Measurements from ENCODE around the gene RHOT1.

RHOT1 gene

GRCh38 chr17:32185875-32186274 is 43.6 kb downstream of the RHOT1 start:
- peak in 1 of 2 donors; percentile 10 for DNase-seq (ENCODE audit: low read depth in 2 of 2)
- no peak overlapping the region for H3K4me3 ChIP-seq (replicated peaks in 1 of 2; ENCODE audit: low read depth in 2 of 2, low read length in 2 of 2)
- TF ChIP-seq, protein P1, sequence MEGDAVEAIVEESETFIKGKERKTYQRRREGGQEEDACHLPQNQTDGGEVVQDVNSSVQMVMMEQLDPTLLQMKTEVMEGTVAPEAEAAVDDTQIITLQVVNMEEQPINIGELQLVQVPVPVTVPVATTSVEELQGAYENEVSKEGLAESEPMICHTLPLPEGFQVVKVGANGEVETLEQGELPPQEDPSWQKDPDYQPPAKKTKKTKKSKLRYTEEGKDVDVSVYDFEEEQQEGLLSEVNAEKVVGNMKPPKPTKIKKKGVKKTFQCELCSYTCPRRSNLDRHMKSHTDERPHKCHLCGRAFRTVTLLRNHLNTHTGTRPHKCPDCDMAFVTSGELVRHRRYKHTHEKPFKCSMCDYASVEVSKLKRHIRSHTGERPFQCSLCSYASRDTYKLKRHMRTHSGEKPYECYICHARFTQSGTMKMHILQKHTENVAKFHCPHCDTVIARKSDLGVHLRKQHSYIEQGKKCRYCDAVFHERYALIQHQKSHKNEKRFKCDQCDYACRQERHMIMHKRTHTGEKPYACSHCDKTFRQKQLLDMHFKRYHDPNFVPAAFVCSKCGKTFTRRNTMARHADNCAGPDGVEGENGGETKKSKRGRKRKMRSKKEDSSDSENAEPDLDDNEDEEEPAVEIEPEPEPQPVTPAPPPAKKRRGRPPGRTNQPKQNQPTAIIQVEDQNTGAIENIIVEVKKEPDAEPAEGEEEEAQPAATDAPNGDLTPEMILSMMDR (IDR thresholded peaks at IDR 0.05; ENCODE audit: low read depth, low read length), result no peak

GRCh38 chr17:32187271-32187670 is 45.0 kb downstream of the RHOT1 start:
- TF ChIP-seq, protein P1 (IDR thresholded peaks at IDR 0.05; ENCODE audit: low read depth, low read length), result no peak
- peak in 1 of 2 donors; percentile 12 for DNase-seq (ENCODE audit: low read depth in 2 of 2)
- no peak overlapping the region for H3K4me3 ChIP-seq (replicated peaks in 1 of 2; ENCODE audit: low read depth in 2 of 2, low read length in 2 of 2)

GRCh38 chr17:32189343-32189742 is 47.0 kb downstream of the RHOT1 start:
- no peak for DNase-seq (ENCODE audit: low read depth in 2 of 2)
- H3K4me3 ChIP-seq (replicated peaks in 1 of 2; ENCODE audit: low read depth in 2 of 2, low read length in 2 of 2), result no peak overlapping the region
- TF ChIP-seq, protein P1 (IDR thresholded peaks at IDR 0.05; ENCODE audit: low read depth, low read length), result no peak

- peak; percentile 21 to 63 for DNase-seq (ENCODE audit: low read depth in 2 of 2)
- TF ChIP-seq, protein P1 (IDR thresholded peaks at IDR 0.05; ENCODE audit: low read depth, low read length), result no peak
- no peak overlapping the region for H3K4me3 ChIP-seq (replicated peaks in 1 of 2; ENCODE audit: low read depth in 2 of 2, low read length in 2 of 2)
Measured at GRCh38 chr17:32191306-32191705, 49.0 kb downstream of the RHOT1 start.

DNA sequence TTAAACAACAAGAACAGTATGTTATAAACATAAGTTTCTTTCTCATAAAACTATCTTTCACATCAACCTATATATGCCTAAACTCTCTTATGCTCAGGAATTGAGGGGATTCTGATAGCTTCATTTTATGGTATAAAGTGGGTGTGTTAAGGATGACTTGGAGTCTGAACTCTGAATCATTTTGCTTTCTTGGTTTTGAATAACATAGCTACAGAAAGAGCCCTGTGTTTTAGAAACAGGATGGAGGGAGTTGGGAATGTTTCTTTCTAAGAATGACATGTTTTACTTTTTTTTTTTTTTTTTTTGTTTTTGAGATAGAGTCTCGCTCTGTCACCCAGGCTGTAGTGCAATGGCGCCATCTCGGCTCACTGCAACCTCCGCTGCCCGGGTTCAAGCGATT is 50.1 kb downstream of the RHOT1 start:
- TF ChIP-seq, protein P1 (IDR thresholded peaks at IDR 0.05; ENCODE audit: low read depth, low read length), result no peak
- no peak overlapping the region for H3K4me3 ChIP-seq (replicated peaks in 1 of 2; ENCODE audit: low read depth in 2 of 2, low read length in 2 of 2)
- peak; percentile 6 to 61 for DNase-seq (ENCODE audit: low read depth in 2 of 2)

DNA sequence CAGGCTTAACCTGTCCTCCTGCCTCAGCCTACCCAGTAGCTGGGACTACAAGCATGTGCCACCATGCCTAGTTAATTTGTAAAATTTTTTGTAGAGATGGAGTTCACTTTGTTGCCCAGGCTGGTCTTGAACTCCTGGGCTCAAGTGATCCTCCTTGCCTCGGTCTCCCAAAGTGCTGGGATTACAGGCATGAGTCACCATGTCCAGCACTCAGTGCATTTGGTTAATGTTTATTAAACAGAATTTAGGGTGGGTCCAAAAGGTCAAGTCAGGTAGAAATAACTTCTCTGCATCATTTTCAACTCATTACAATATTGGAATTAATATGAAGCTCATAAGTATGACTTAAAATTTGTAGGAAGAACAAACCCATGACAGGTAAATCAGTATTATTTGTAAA is 55.7 kb downstream of the RHOT1 start:
- TF ChIP-seq, protein P1 (IDR thresholded peaks at IDR 0.05; ENCODE audit: low read depth, low read length), result no peak
- no peak overlapping the region for H3K4me3 ChIP-seq (replicated peaks in 1 of 2; ENCODE audit: low read depth in 2 of 2, low read length in 2 of 2)
- no peak for DNase-seq (ENCODE audit: low read depth in 2 of 2)

GRCh38 chr17:32206861-32207260 is 64.6 kb downstream of the RHOT1 start:
- TF ChIP-seq, protein P1 (IDR thresholded peaks at IDR 0.05; ENCODE audit: low read depth, low read length), result no peak
- H3K4me3 ChIP-seq (replicated peaks in 1 of 2; ENCODE audit: low read depth in 2 of 2, low read length in 2 of 2), result no peak overlapping the region
- DNase-seq (ENCODE audit: low read depth in 2 of 2), result peak in 1 of 2 donors; percentile 22

Data from cardiac fibroblast (primary cell).